ENCODE data around the gene RCN2. TPM values are rescaled to one million over a fixed set of nuclear protein-coding genes. Genes with fewer than 3 reads are reported as not detected.
A peak's percentile ranks its signal among the peaks of the same experiment; 100 is the strongest.
"Not testable (repeated sequence)": the region's sequence is repeated elsewhere in the genome, so short reads cannot be mapped to it uniquely, and the experiment has no call there.

RCN2 gene, protein sequence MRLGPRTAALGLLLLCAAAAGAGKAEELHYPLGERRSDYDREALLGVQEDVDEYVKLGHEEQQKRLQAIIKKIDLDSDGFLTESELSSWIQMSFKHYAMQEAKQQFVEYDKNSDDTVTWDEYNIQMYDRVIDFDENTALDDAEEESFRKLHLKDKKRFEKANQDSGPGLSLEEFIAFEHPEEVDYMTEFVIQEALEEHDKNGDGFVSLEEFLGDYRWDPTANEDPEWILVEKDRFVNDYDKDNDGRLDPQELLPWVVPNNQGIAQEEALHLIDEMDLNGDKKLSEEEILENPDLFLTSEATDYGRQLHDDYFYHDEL
- 100 to 1,000 TPM; 189 to 200 (median 198) TPM for polyA plus RNA-seq (ENCODE audit: insufficient read length in 3 of 3)
- long read RNA-seq, donor 1, full-length matches to known transcripts = 115 of 134 reads
- long read RNA-seq, donor 1, partial matches to known transcripts = 19 of 134 reads
- long read RNA-seq, donor 1, other reads (novel, unspliced or antisense) = 0 of 134 reads
- long read RNA-seq, donor 2, full-length matches to known transcripts = 144 of 217 reads
- long read RNA-seq, donor 2, partial matches to known transcripts = 73 of 217 reads
- long read RNA-seq, donor 2, other reads (novel, unspliced or antisense) = 0 of 217 reads
- long read RNA-seq, donor 3, full-length matches to known transcripts = 129 of 154 reads
- long read RNA-seq, donor 3, partial matches to known transcripts = 25 of 154 reads
- long read RNA-seq, donor 3, other reads (novel, unspliced or antisense) = 0 of 154 reads
- long read RNA-seq, donor 4, full-length matches to known transcripts = 117 of 150 reads
- long read RNA-seq, donor 4, partial matches to known transcripts = 33 of 150 reads
- long read RNA-seq, donor 4, other reads (novel, unspliced or antisense) = 0 of 150 reads
- long read RNA-seq, donor 5, full-length matches to known transcripts = 78 of 87 reads
- long read RNA-seq, donor 5, partial matches to known transcripts = 9 of 87 reads
- long read RNA-seq, donor 5, other reads (novel, unspliced or antisense) = 0 of 87 reads
- long read RNA-seq, donor 6, full-length matches to known transcripts = 104 of 118 reads
- long read RNA-seq, donor 6, partial matches to known transcripts = 14 of 118 reads
- long read RNA-seq, donor 6, other reads (novel, unspliced or antisense) = 0 of 118 reads
- long read RNA-seq, donor 7, full-length matches to known transcripts = 160 of 175 reads
- long read RNA-seq, donor 7, partial matches to known transcripts = 15 of 175 reads
- long read RNA-seq, donor 7, other reads (novel, unspliced or antisense) = 0 of 175 reads
- long read RNA-seq, donor 8, full-length matches to known transcripts = 48 of 89 reads
- long read RNA-seq, donor 8, partial matches to known transcripts = 41 of 89 reads
- long read RNA-seq, donor 8, other reads (novel, unspliced or antisense) = 0 of 89 reads
- long read RNA-seq, donor 9, full-length matches to known transcripts = 130 of 151 reads
- long read RNA-seq, donor 9, partial matches to known transcripts = 21 of 151 reads
- long read RNA-seq, donor 9, other reads (novel, unspliced or antisense) = 0 of 151 reads
- long read RNA-seq, donor 10, full-length matches to known transcripts = 106 of 123 reads
- long read RNA-seq, donor 10, partial matches to known transcripts = 17 of 123 reads
- long read RNA-seq, donor 10, other reads (novel, unspliced or antisense) = 0 of 123 reads
- long read RNA-seq, donor 11, full-length matches to known transcripts = 110 of 119 reads
- long read RNA-seq, donor 11, partial matches to known transcripts = 9 of 119 reads
- long read RNA-seq, donor 11, other reads (novel, unspliced or antisense) = 0 of 119 reads
- long read RNA-seq, donor 12, full-length matches to known transcripts = 149 of 175 reads
- long read RNA-seq, donor 12, partial matches to known transcripts = 26 of 175 reads
- long read RNA-seq, donor 12, other reads (novel, unspliced or antisense) = 0 of 175 reads
- long read RNA-seq, donor 13, full-length matches to known transcripts = 52 of 57 reads
- long read RNA-seq, donor 13, partial matches to known transcripts = 5 of 57 reads
- long read RNA-seq, donor 13, other reads (novel, unspliced or antisense) = 0 of 57 reads
- long read RNA-seq, donor 14 = 0 reads
- long read RNA-seq, donor 15 = 0 reads
- long read RNA-seq, donor 16, full-length matches to known transcripts = 154 of 173 reads
- long read RNA-seq, donor 16, partial matches to known transcripts = 19 of 173 reads
- long read RNA-seq, donor 16, other reads (novel, unspliced or antisense) = 0 of 173 reads

DNA sequence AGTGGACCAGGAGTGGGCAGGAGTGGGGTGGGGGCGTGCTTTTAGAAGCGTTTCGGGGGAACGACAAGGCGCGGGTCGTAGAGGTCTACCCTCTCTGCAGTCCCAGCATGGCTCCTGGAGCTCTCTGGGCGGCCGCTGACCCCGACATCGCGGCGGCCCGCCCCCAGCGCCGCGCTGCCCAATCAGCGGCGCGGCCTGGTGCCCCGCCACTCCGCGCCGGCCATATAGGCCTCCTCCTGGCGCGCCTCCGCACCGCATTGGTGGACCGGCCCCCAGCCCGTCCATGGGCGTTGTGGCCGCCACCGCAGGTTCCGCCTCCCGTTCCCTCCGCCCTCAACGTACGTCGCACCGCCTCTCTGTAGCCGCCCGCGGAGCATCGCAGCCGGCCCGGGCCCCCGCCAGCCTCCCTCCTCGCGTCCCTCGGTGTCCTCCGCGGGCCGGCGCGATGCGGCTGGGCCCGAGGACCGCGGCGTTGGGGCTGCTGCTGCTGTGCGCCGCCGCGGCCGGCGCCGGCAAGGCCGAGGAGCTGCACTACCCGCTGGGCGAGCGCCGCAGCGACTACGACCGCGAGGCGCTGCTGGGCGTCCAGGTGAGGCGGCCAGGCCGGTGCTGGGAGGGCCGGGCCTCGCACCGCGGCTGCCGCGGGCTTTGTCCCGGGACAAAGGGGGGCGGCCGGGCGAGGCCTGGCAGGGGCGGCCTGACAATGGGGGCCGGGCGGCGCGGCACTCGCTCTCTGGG, at the start of gene RCN2:
Gene RCN2 (plus strand): TSS at position 353 of the 738 bp plus-strand sequence. CDS start 93 bp downstream, at position 446.
- DNase-seq = peak; percentile 94

DNA sequence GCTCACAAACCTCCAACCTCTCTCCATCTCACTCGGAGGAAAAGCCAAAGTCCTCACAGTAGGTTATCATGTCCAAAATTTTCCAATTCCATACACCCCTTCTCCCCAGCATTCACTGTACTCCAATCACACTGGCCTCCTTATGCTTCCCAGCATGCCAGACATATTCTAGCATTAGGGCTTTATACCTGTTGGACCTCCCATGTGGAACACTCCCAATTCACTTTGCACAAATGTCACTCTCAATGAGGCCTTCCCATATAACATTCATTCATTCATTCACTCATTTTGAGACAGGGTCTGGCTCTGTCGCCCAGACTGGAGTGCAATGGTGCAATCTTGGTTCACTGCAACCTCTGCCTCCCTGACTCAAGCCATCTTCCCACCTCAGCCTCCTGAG, 46.3 kb upstream of the RCN2 start:
- DNase-seq = no peak

DNA sequence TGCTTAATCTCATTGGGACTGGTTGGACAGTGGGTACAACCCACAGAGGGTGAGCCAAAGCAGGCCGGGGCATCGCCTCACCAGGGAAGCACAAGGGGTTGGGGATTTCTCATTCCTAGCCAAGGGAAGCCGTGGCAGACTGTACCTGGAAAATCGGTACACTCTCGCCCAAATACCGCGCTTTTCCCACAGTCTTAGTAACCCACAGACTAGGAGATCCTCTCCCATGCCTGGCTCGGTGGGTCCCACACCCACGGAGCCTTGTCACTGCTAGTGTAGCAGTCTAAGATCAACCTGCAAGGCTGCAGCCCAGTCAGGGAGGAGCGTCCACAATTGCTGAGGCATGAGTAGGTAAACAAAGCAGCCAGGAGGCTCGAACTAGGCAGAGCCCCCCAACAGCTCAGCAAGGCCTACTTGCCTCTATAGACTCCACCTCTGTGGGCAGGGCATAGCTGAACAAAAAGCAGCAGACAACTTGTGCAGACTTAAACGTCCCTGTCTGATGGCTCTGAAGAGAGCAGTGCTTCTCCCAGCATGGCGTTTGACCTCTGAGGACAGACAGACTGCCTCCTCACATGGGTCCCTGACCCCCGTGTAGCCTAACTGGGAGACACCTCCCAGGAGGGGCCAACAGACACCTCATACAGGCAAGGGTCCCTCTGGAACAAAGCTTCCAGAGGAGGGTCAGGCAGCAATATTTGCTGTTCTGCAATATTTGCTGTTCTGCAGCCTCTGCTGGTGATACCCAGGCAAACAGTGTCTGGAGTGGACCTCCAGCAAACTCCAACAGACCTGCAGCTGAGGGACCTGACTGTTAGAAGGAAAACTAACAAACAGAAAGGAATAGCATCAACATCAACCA, 44.0 kb upstream of the RCN2 start:
- not testable (repeated sequence) for DNase-seq

DNA sequence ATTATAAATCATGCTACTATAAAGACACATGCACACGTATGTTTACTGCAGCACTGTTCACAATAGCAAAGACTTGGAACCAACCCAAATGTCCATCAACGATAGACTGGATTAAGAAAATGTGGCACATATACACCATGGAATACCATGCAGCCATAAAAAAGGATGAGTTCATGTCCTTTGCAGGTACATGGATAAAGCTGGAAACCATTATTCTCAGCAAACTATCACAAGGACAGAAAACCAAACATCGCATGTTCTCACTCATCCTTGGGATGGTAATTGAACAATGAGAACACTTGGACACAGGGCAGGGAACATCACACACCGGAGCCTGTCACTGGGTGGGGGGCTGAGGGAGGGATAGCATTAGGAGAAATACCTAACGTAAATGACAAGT, 38.7 kb upstream of the RCN2 start:
- not testable (repeated sequence) for DNase-seq

DNA sequence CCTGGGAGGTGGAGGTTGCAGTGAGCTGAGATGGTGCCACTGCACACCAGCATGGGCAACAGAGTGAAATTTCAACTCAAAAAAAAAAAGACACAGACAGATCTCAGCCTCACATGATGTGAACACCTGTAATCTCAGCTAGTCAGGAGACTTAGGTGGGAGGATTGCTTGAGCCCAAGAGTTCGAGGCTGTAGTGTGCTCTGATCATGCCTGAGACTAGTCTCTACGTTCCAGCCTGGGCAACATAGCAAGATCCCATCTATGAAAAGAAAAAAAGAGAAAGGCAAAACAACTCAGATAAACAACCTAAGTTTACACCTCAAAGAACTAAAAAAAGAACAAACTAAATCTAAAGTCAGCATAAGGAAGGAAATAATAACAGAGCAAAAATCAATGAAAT, 37.4 kb upstream of the RCN2 start:
- DNase-seq = no peak

DNA sequence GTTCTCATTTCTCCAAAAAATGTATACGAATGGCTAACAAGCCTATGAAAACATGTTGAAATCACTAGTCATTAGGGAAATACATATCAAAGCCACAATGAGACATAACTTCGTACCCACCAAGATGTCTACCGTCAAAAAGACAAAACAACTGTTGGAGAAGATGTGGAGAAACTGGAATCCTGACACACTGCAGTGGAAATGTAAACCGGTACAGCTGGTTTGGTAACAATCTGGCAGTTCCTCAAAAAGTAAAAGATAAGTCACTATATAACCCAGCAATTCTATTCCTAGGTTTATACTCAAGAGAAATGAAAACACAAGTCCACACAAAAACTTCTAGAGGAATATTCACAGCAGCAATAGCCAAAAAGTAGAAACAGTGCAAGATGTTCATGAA, 33.4 kb upstream of the RCN2 start:
- DNase-seq = no peak

DNA sequence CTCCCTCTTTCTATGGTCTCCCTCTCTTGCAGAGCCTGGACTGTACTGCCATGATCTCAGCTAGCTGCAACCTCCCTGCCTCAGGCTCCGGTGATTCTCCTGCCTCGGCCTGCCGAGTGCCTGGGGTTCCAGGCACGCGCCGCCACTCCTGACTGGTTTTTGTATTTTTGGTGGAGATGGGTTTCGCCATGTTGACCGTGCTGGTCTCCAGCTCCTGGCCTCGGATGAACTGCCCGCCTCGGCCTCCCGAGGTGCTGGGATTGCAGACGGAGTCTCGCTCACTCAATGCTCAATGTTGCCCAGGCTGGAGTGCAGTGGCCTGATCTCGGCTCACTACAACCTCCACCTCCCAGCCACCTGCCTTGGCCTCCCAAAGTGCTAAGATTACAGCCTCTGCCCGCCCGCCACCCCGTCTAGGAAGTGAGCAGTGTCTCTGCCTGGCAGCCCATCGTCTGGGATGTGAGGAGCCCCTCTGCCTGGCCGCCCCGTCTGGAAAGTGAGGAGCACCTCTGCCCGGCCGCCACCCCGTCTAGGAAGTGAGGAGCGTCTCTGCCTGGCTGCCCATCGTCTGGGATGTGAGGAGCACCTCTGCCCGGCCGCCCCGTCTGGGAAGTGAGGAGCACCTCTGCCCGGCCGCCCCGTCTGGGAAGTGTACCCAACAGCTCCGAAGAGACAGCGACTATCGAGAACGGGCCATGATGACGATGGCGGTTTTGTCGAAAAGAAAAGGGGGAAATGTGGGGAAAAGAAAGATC, 32.2 kb upstream of the RCN2 start:
- not testable (repeated sequence) for DNase-seq

DNA sequence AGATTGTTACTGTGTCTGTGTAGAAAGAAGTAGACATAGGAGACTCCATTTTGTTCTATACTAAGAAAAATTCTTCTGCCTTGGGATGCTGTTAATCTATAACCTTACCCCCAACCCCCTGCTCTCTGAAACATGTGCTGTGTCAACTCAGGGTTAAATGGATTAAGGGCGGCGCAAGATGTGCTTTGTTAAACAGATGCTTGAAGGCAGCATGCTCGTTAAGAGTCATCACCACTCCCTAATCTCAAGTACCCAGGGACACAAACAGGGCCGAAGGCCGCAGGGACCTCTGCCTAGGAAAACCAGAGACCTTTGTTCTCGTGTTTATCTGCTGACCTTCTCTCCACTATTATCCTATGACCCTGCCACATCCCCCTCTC, 31.6 kb upstream of the RCN2 start:
- DNase-seq = not testable (repeated sequence)

DNA sequence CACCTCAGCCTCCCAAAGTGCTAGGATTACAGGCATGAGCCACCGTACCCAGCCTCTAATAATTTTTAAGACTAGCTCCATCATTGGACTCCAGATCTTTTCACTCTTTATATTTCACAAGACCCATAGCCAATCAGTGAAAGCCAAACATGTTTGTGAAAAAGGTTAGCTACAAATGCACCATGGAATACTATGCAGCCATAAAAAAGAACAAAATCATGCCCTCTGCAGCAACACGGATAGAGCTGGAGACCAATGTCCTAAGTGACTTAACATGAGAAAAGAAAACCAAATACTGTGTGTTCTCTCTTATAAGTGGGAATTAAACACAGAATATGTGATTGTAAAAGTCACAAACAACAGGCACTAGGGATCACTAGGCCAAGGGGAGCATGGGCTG, 29.6 kb upstream of the RCN2 start:
- DNase-seq = no peak

DNA sequence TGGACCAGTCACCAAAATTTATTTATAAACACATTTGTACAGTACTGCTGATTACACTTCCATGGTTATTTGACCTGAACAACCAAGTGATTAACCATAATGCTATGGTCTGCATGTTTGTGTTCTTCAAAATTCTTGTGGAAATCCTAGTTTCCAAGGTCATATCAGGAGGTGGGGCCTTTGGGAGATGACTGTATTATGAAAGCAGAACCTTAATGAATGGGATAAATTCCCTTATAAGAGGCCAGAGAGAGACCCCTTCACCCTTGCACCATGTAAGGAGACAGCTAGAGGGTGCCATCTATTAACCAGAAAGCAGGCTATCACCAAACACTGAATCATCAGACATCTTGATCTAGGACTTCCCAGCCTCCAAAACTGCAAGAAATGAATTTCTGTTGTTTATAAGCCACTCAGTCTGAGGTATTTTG, 28.3 kb upstream of the RCN2 start:
- no peak for DNase-seq

DNA sequence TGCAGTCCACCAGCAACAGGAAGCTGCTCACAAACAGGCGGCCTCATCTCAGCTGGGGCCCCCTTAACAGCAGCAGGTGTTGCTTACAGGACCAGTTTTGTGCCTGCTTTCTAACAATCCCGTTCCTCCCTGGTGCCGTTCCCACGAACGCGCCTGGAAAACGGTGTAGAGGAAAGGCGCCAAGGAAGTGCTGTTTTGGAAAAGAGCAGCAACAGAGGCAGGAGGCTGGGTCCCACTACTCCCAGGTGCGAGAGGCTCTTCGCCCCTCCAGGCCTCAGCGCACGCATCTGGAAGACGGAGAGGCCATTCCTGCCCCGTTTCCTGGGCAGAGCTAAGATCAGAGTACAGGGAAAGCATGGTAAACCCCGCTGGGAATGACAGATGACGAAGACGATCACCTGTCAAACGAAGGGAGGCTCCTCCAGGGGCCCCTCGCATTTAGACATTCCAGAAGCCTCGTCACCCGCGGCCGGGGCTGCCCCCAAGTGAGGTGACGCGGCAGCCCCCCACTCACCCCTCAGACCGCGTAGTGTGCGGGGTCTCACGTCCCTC, 27.0 kb upstream of the RCN2 start:
- DNase-seq = peak; percentile 29

DNA sequence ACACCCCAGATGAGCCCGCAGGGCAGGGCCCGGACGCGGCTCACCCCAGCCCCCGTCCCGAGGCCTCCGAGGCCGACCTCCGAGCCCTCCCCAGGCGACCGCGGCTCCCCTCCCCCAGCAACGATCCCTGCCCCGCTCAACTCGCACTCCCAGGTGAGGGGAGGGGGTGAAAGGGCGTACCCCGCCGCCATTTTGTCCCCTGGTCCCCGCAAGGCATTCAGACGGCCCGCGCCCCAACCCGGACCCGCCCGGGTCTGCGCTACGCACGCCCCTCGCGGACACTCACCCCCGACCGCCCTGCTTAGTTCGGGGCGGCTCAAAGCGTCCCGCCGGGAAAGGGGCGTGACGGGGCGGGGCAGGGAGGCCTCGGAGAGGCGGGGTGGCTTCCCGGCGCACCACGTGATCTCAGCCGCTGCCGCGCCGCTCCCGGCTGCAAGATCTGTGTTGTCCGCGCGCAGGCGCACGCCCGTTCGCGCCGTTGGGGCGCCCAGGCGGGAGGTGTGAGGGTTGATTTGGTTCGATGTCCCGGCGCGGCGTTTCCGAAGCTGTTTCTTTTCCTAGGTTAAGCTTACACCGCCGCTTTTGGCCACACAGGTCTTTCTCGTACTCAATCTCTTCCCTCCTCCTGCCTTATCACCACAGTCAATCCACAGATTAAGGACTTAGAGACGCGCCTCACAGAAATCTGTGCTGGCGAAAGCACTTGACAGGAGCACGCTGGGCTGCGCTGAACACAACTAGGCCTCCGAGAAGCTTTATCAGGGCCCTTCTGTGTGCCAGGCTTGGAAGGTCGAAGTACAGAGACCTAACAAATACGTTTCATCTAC, 26.3 kb upstream of the RCN2 start, which contains the start of gene SCAPER:
Gene SCAPER (minus strand): TSS at position 328 of the 827 bp plus-strand sequence. CDS start 21,523 bp downstream, outside the sequence.
- peak; percentile 88 for DNase-seq

DNA sequence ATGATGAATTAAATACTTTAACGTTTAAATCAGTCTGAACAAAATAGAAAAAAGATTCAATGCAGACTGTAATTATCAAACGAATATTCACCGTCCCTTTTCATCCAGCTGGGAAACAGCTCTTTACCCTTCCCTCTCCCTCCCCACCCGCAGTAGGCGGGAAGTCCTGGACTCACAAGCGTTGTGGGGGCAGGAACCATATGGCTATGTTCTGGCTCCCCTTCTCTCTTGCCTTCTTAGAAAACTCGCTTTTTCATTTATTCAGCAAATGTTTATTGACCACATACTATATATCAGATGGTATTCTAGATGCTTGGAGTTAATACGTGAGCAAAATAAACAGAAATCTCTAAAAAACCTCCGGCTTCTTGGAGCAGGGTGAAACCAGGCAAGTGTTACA, 25.7 kb upstream of the RCN2 start:
- peak; percentile 1 for DNase-seq

DNA sequence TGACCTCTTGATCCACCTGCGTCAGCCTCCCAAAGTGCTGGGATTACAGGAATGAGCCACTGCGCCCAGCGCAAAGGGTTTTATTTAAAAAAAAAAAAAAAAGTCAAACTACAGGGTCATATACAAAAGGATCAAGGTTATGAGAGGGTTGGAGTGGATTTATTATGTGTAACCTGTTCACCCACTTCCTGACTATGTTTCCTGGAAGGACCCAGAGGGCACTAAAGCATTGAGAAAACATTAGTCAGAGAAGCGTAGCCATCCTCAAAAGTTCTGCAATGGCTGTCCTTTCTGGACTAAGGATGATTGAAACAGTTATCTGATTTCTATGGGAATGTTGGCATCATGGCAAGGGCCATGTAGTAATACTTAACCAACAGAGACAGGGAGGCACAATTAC, 19.1 kb upstream of the RCN2 start:
- no peak for DNase-seq

DNA sequence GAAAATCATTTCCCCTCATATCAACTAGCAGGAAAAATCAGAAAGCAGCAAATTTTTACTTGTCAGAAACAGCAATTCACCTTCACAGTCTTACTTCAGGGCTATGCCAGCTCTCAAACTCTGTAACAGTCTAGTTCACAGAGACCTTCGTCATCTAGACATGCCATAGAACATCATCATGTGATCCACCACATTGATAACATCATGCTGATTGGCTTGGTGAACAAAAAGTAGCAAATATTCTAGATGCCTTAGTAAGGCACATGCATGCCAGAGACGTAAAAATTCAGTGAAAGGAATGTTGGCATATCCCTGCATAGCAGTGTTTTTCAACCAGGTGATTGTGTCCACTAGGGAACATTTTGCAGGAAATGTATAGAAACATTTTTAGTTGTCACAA, 17.8 kb upstream of the RCN2 start:
- no peak for DNase-seq

DNA sequence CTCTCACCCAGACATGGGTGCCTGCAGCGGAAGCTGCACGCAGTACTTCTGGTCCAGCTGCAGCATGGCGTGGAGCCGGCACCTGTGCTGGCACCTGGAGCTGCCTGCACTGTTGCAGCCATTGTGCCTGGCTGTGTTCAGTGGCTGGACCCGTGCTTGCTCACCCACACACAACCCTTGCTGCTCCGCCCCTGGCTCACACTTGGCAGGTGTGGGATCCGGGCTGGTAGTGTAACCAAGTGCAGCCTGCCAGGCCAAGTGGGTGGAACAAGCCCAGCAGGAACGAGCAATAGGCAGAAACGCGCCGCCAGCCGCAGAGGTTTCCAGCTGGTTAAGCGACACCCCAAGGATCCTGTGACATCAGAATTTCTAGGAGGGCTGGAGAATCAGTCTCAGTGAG, 15.2 kb upstream of the RCN2 start:
- no peak for DNase-seq
